NCI-H1436 (cell line): ENCODE measurements around the gene FNDC3B.

ENCODE experiments used
- DNase-seq: peaks from one replicate; lab custom pipeline; 2025; lab: John Stamatoyannopoulos, UW

FNDC3B gene

DNA sequence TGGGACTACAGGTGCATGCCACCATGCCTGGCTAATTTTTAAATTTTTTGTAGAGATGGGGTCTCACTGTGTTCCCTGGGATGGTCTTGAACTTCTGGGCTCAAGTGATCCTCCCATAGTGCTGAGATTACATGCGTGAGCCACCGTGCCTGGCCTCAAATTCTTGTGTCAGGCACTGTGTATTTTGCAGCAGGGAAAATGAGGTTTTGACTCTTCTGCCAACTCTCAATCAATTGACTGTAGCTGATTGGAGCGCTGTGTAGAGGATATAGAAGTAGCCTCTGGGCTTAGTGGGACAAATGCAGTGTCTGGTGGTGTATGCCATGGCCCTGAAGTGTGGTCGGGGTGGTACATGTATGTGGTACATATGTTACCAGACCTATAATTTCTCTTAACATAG is 152.3 kb downstream of the FNDC3B start:
- DNase-seq: no peak

DNA sequence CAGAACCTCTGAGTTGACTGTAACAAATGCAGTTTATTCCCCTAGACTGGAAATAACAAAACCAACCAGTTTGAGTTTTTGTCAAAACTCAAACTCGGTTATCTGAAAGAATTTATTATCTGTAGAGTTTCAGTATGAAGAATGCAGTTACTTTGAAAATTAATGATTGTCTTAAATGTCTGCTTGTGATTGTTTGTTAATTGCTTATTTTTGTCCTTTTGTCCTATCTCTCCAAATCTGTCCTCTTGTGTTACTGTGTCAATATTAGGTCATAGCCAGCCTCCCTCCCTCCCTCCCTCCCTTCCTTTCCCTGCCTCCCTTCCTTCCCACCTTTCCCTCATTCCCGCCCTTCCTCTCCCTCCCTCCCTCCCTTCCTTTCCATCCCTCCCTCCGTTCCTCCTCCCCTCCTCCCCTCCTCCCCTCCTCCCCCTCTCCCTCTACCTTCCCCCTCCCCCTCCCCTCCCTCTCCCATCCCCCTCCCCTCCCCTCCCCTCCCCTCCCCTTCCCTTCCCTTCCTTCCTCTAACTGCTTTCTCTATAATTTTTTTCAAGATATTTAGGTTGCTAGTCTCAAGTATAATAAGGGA is 153.5 kb downstream of the FNDC3B start:
- no peak for DNase-seq

DNA sequence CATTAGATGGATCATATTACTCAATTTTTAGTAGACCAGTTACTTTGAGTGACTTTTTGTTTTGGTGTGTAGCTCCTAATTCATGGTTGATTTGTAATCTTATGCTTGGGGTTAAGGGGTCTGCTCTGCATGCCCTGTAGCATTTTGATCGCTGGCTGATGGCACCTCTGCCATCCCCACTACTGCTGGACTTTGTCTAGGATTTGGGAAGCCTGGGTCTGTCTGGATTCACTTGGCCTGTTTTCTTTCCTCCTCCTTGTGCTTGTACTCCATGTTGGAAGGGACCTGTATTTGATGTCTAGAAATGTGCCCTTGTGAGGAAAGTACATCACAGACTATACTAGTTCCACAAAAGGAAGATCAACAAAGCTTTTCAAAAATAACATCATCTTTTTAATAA is 154.1 kb downstream of the FNDC3B start:
- DNase-seq: no peak

GRCh38 chr3:172194702-172195406 is 155.5 kb downstream of the FNDC3B start:
- peak; percentile 71 for DNase-seq

GRCh38 chr3:172195407-172195754 is 156.0 kb downstream of the FNDC3B start:
- no peak for DNase-seq

GRCh38 chr3:172197344-172197743 is 158.0 kb downstream of the FNDC3B start:
- DNase-seq: no peak

- no peak for DNase-seq
These were observed 159.1 kb downstream of the FNDC3B start for GRCh38 chr3:172198428-172198827.

- no peak for DNase-seq
These were observed 160.5 kb downstream of the FNDC3B start for GRCh38 chr3:172199850-172200369.

DNA sequence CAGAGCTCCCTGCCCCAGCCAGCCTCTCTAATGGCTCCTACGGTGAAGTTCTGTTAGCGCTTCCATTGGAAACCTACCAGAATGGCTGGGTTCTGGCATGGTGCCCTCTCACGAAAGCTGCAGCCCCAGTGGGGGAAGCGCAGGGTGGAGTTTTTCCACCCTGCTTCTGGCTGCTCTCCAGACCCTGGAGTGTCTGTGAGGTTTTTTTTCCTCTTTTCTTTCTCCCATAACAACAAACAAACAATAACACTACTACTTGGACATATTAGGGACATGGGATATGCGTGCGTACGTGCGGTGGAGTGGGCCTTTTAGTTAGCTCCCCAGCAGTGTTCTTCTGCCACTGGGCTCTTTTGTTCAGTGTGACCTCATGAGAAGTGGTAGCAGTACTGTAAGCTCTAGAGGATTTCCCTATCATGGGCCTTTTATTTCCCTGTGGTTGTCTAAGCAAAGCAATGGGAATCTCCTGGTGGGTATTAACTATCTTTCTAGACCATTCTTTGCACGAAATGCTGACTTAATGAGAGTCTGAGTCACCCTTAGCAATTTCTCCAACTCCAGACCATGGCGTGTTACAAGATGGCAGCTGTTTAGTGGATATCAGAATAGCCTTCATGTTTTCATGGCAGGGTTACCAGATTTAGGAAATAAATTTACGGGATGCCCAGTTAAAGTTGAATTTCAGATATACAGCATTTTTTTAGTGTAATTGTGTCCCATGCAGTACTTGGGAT is 161.9 kb downstream of the FNDC3B start:
- DNase-seq: no peak

- DNase-seq: no peak
These were observed 162.5 kb downstream of the FNDC3B start for GRCh38 chr3:172201870-172202236.

- DNase-seq: no peak
These were observed 163.4 kb downstream of the FNDC3B start for GRCh38 chr3:172202797-172203196.

- DNase-seq: peak; percentile 44
These were observed 164.3 kb downstream of the FNDC3B start for GRCh38 chr3:172203522-172204258.

DNA sequence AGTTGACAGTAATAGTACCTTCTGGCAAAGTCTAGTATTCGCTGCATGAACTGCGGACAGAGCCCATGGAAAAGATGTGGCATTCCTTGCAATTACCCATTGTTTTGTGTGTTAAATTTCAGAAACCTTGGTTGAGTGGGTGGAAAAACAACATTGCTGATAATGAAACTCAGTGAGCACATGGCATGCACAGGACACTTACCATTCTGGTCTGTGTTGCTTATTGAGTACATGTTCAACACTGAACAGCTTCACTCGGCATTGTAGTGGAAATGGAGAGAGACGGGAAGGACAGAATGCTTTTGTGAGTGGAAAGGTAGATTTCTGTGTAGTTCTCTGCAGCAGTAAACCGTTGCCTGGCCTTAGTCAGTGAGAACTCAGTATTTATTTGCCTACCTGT is 165.3 kb downstream of the FNDC3B start:
- no peak for DNase-seq

- no peak for DNase-seq
These were observed 169.4 kb downstream of the FNDC3B start for GRCh38 chr3:172208586-172209332.

DNA sequence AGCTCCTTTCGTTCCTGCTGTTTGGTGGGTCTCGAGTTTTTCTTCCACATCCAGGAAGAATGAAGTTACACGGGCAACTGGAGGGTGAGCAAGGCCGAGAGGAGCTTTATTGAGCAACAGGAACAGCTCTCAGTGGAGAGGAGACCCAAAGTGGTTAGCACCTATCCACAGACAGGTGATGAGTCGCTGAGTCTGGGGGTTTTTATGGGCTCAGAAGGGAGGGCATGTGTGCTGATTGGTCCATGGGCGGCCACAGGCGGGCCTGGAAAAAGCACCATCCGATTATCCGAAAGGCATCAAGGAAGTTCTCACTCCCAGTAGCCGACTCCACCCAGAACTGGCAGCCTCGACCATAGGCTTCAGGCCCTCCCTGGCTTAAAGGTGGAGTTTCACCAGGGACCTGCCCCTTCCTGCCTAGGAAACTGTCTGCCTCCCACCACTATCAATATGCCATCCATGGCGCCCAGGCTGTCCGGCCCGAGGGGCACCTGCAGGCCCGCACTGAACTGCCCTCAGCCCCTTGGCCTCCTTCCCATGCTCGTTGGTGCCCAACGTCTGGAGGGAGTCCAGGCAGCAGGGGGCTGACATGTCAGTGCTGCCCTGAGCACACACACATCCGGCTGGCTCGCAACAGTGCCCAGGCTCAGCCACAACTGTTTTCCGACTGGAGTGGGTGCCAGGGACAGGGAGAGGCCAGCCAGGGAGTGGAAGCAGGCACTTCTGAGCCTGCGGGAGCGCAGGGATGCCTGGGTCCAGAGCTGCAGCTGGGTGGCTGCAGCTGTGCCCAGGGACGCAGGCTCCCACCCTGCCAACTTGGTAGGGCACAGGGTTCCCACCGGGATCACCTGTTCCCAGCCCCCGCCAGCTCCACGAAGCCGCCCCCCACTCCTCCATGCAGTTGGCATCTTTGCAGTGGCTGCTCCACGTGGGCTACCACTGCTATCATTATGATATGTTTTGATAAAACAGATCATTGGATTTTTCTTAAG is 170.2 kb downstream of the FNDC3B start:
- no peak for DNase-seq

GRCh38 chr3:172210355-172210754 is 171.0 kb downstream of the FNDC3B start:
- no peak for DNase-seq

DNA sequence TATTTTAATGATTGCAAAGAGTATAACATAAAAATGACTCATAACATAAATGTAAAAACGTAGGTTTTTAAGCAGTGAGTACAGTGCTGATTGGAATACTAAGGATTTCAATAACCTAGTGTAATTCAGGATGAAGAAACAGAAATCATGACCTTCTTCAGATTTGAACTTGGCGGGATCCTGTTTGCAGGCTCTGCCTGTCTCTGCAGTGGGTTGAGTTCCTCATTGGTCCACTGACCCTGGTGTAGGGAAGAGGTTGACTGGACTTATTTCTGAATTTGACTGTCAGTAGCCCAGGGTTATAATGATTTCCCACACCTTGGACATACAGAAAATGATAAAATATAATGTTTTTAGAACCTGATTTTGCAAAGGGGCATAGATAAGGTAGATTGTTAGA is 171.7 kb downstream of the FNDC3B start:
- no peak for DNase-seq

DNA sequence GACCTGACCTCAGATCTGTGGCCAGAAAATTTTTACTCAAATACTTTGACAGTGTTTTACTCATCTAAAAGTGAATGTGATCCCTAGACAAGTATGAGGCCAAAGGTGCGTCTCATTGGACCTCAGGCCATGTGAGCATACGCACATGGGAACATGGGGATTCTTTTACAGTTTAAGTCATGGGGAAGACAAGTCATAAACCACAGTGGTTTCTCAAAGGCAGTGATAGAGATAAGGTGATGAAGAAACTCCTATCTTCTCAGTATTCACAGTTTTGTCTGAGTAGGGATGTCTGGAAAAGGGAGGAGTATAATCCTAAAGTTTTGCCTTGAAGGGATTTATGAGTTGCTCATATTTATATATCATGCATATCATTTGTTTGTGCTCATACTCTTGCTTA is 173.8 kb downstream of the FNDC3B start:
- no peak for DNase-seq

GRCh38 chr3:172213904-172214303 is 174.5 kb downstream of the FNDC3B start:
- DNase-seq: no peak

DNA sequence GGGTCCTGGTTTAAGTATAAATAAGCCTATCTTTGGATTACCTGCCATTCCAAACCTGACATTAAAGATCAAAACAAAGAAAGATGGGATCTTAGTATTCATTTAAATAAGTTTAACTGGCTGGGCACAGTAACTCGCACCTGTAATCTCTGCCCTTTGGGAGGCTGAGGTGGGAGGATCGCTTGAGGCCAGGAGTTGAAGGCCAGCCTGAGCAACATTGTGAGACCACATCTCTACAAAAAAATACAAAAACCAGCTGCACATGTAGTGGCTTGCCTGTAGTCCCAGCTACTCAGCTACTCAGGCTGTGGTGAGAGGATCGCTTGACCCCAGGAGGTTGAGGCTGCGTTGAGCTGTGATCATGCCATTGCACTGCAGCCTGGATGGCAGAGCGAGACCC is 176.9 kb downstream of the FNDC3B start:
- DNase-seq: no peak

DNA sequence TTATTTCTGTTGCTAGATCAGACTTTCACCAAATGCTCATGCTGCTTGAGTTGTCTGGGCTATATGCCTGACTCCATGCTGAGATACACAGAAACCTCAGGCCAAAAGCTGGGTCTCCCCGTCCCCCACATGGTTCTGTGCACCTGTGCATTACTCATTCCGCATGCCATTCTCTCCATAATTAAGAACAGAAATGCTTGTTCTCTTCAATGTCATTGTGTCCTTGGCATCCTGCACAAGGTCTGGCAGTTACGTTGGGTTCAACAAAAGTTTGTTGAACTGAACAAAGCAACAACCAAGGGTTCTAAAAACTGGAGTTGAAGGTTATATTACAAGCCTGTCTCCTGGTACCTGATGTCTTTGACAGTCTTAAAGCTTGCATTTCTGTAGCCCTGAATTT is 177.5 kb downstream of the FNDC3B start:
- no peak for DNase-seq
